K562 (cell line): ENCODE results near the gene C22orf42. TPM values are rescaled to one million over a fixed set of nuclear protein-coding genes. Genes with fewer than 3 reads are reported as not detected.
"Not testable (repeated sequence)": the region's sequence is repeated elsewhere in the genome, so short reads cannot be mapped to it uniquely, and the experiment has no call there.

Experiments used
- ATAC-seq: fragments of 200-7000 bp; cut with Tn5 transposase; 3 replicates; pipeline ENCODE4 v1.9.1; 2020; ENCODE audit warnings: moderate library complexity
- BruUV-seq: library from RNA; stranded (reverse); fragments of 400-500 nt; replicated peaks from 2 replicates; lab custom pipeline; 2021; lab: Mats Ljungman, UMichigan
- CTCF ChIA-PET: fragments of 300-600 bp; formaldehyde crosslinking; extraction: SDS; loops from one replicate; lab custom pipeline; 2021; ENCODE audit warnings: low intra/inter-chr PET ratio; lab: Yijun Ruan, JAX
- POLR2A ChIA-PET: fragments of 300-600, 350-650 bp; sonication (Branson Sonifier 250); formaldehyde crosslinking; extraction: SDS; loops from one replicate; lab custom pipeline; 2021; ENCODE audit warnings: antibody characterized with exemption, inconsistent platforms; lab: Yijun Ruan, JAX
- DNase-seq, 4 experiments: peaks; one replicate each; pipeline versions ENCODE4 v3.0.0 to v3.0.0-alpha.2; 2011 to 2018; ENCODE audit warnings: low spot score in 3 of 4, mixed read lengths in 3 of 4; ENCODE audit errors: extremely low read depth in 1 of 4
- FAIRE-seq: peaks from 2 replicates; lab custom pipeline; 2011; peaks lifted over from hg19 to GRCh38; lab: Jason Lieb, UNC
- H2AFZ ChIP-seq: 2 replicates; pipeline ENCODE4 v1.6.0; 2011; ENCODE audit warnings: low read depth, low read length, control low read depth, inconsistent platforms
- H3K27ac ChIP-seq: fragments of 200-600 bp; 3 replicates; pipeline ENCODE4 v1.8.0; 2011; ENCODE audit warnings: low read depth, mild to moderate bottlenecking, control low read depth, inconsistent platforms, low read length, moderate library complexity, mixed read lengths; ENCODE audit errors: extremely low read depth
- H3K27me3 ChIP-seq, 2 experiments: fragments of 300-600 bp in 1 of 2; 2 replicates in 1 of 2; 3 replicates in 1 of 2; pipeline versions ENCODE4 v1.6.0 to v1.8.0; 2011; ENCODE audit warnings: inconsistent platforms in 2 of 2, low read length in 2 of 2, mild to moderate bottlenecking in 1 of 2, mixed read lengths in 1 of 2, moderate library complexity in 1 of 2; ENCODE audit not compliant: control insufficient read depth in 2 of 2, insufficient read depth in 2 of 2
- H3K36me3 ChIP-seq: fragments of 300-600 bp; 3 replicates; pipeline ENCODE4 v1.8.0; 2011; ENCODE audit warnings: mild to moderate bottlenecking, low read length, inconsistent platforms; ENCODE audit not compliant: control insufficient read depth, insufficient read depth
- H3K4me1 ChIP-seq, 2 experiments: fragments of 200-600 bp in 1 of 2; replicated peaks in 1 of 2; 2 replicates in 1 of 2; 3 replicates in 1 of 2; pipeline versions ENCODE4 v1.5.1 to v1.8.0; 2011; ENCODE audit warnings: inconsistent platforms in 2 of 2, low read length in 2 of 2, mild to moderate bottlenecking in 1 of 2, mixed read lengths in 1 of 2, moderate library complexity in 1 of 2; ENCODE audit not compliant: control insufficient read depth in 2 of 2, insufficient read depth in 2 of 2
- H3K4me2 ChIP-seq: 2 replicates; pipeline ENCODE4 v1.6.1; 2011; ENCODE audit warnings: low read length, control low read depth, inconsistent platforms, mixed read lengths; ENCODE audit not compliant: insufficient read depth
- H3K4me3 ChIP-seq: fragments of 200-600 bp; sonication (generic), shearing (Covaris generic); 2 replicates; pipeline ENCODE4 v1.5.1; 2016; ENCODE audit warnings: control low read depth, inconsistent platforms
- H3K79me2 ChIP-seq: fragments of 200-600 bp; 3 replicates; pipeline ENCODE4 v1.8.0; 2011; ENCODE audit warnings: low read length, inconsistent platforms; ENCODE audit not compliant: control insufficient read depth, insufficient read depth
- H3K9ac ChIP-seq, 2 experiments: 2 replicates each; pipeline versions ENCODE4 v1.6.0 to v1.6.1; 2011; ENCODE audit warnings: low read depth in 2 of 2, low read length in 2 of 2, control low read depth in 1 of 2, inconsistent platforms in 1 of 2, mild to moderate bottlenecking in 1 of 2, mixed read lengths in 1 of 2; ENCODE audit not compliant: insufficient read depth in 1 of 2
- H3K9me1 ChIP-seq: one replicate; pipeline ENCODE4 v1.6.0; 2011; ENCODE audit warnings: inconsistent platforms, mild to moderate bottlenecking, low read length, moderate library complexity; ENCODE audit not compliant: control insufficient read depth, insufficient read depth
- H3K9me3 ChIP-seq: replicated peaks from 2 replicates; pipeline ENCODE4 v1.5.1; 2011; ENCODE audit warnings: low read depth, low read length, inconsistent platforms; ENCODE audit not compliant: control insufficient read depth, insufficient read depth
- H4K20me1 ChIP-seq: replicated peaks from 2 replicates; pipeline ENCODE4 v1.6.1; 2011; ENCODE audit warnings: low read length, inconsistent platforms, mixed read lengths; ENCODE audit not compliant: control insufficient read depth, insufficient read depth
- ATF7 ChIP-seq: fragments of 450-650 bp; IDR thresholded peaks from 2 replicates; pipeline ENCODE4 v1.7.1; 2014; ENCODE audit warnings: mild to moderate bottlenecking, moderate library complexity
- CTBP1 ChIP-seq: fragments of 450-650 bp; IDR thresholded peaks from 2 replicates; pipeline ENCODE4 v1.6.1; 2016; ENCODE audit warnings: borderline replicate concordance
- EGR1 ChIP-seq: fragments of 450-650 bp; conservative IDR thresholded peaks from 2 replicates; pipeline ENCODE4 v1.6.1; 2017; ENCODE audit warnings: mild to moderate bottlenecking
- JUND ChIP-seq, 2 experiments: IDR thresholded peaks; 2 replicates in 1 of 2; 3 replicates in 1 of 2; pipeline ENCODE4 v1.6.1; 2011; ENCODE audit warnings: borderline replicate concordance in 2 of 2, low read depth in 2 of 2, low read length in 2 of 2, improper control_type of control experiment in 1 of 2, missing biosample characterization in 1 of 2, missing genetic modification characterization in 1 of 2, missing genetic modification reagents in 1 of 2
- MAFF ChIP-seq: IDR thresholded peaks from 2 replicates; pipeline ENCODE4 v1.6.1; 2012; ENCODE audit warnings: low read length, improper control_type of control experiment
- MAFG ChIP-seq: fragments of 450-650 bp; conservative IDR thresholded peaks from 2 replicates; pipeline ENCODE4 v1.6.1; 2016; ENCODE audit warnings: missing genetic modification characterization, missing compliant biosample characterization
- MAFK ChIP-seq: IDR thresholded peaks from 2 replicates; pipeline ENCODE4 v1.6.1; 2011; ENCODE audit warnings: low read length, improper control_type of control experiment
- TAL1 ChIP-seq: fragments of 450-650 bp; IDR thresholded peaks from 2 replicates; pipeline ENCODE4 v1.6.1; 2016; ENCODE audit warnings: mild to moderate bottlenecking
- WGBS: fragments of 100-300 bp; shearing (Covaris generic); methylation state at CpG from one replicate; pipeline ENCODE4 v1.1.6; 2016; ENCODE audit warnings: low coverage, mixed read lengths; ENCODE audit not compliant: insufficient coverage; ENCODE audit errors: missing lambda C conversion rate; 5-methylcytosine and 5-hydroxymethylcytosine counted together
- in situ Hi-C: fragments of 300-500 bp; cut with MboI; formaldehyde crosslinking; loops from 4 replicates; pipeline ENCODE4 v1.15.0; 2018; ENCODE audit warnings: inconsistent platforms, mixed read lengths
- intact Hi-C: fragments of 100-400 bp; cut with micrococcal nuclease; formaldehyde crosslinking; loops from 2 replicates; pipeline ENCODE4 v1.14.2; 2022
- polyA plus RNA-seq, 8 experiments: library from polyadenylated mRNA; depleted of rRNA in 4 of 8; stranded (reverse) in 5 of 8; unstranded in 3 of 8; fragments of >200 nt; fragmentation: Nextera tagmentation in 2 of 8; fragmentation: Illumina TruSeq in 1 of 8; extraction: Ambion mirVana in 2 of 8; extraction: Trizol in 1 of 8; gene quantifications; 2 replicates each; pipeline versions ENCODE4 v1.2.1 to v1.2.3, GENCODE V29; 2011 to 2014; ENCODE audit warnings: inconsistent platforms in 1 of 8, missing spikeins in 1 of 8
- total RNA-seq, 7 experiments: library from RNA; depleted of rRNA in 6 of 7; stranded (reverse); fragments of >200 nt in 6 of 7; fragmentation: Illumina TruSeq in 2 of 7; extraction: Trizol in 2 of 7; gene quantifications; 2 replicates each; pipeline versions ENCODE4 v1.2.1 to v1.2.3, GENCODE V29; 2011 to 2021; ENCODE audit warnings: low replicate concordance in 1 of 7

Gene C22orf42
- total and polyA plus RNA-seq, 9 of the 15 experiments (the other 6 are each of a cell fraction or from before 2014, with no cell fraction given) = not detected

DNA sequence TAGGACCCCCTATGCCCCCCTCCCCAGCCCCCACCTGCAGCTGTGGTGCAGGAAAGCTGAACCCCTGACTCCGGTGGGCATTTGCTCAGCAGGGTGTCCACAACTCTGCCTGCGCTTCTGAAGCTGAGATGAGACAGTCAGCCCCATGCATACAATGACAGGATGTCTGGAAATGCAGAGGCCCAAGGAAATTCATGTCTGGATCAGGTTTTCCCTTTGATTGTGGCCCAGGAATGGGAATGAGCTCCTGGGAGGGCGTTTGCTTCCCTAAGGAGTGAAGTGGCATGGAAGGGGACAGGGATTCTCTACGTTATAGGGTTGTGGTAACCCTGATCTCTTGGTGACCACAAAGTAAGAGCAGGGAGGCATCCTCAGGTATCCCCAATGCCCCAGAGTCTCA lies 22.2 kb downstream of the C22orf42 start:
- H3K27ac ChIP-seq, H3K4me2 ChIP-seq, FAIRE-seq, H3K27me3 ChIP-seq, BruUV-seq, H2AFZ ChIP-seq, intact Hi-C loops, DNase-seq, H3K36me3 ChIP-seq, H4K20me1 ChIP-seq, POLR2A ChIA-PET, H3K79me2 ChIP-seq, H3K4me3 ChIP-seq, H3K4me1 ChIP-seq, in situ Hi-C loops, H3K9ac ChIP-seq, ATAC-seq, CTCF ChIA-PET, H3K9me1 ChIP-seq, H3K9me3 ChIP-seq: not testable (repeated sequence)
- WGBS = 22% methylated on average over 3 of the region's 4 CpGs

DNA sequence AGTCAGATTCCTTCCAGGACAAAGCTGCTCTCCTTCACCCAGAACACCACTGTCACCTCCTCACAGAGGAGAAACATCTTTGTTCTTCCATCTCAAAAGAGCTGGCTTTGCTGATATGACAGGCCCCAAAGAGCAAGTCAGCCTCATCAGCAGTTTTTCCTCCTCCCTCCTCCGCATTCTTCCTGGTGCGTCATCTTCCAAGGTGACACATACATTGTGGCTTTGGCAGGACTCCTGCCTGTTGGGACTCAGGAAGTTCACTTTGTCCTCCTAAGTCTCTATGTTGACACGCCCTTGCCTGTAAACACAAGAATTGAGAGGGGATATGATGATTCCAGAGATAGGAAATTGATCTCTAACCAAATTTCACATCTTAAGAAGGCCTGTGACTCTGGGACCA lies 23.1 kb downstream of the C22orf42 start:
- H3K4me1 ChIP-seq, H2AFZ ChIP-seq, H3K27me3 ChIP-seq, H3K4me2 ChIP-seq, H3K9ac ChIP-seq, H3K36me3 ChIP-seq, H3K9me1 ChIP-seq, BruUV-seq, H3K79me2 ChIP-seq, H4K20me1 ChIP-seq, in situ Hi-C loops, CTCF ChIA-PET, ATAC-seq, intact Hi-C loops, H3K9me3 ChIP-seq, POLR2A ChIA-PET, H3K27ac ChIP-seq, H3K4me3 ChIP-seq: not testable (repeated sequence)
- 0% methylated on average over 3 of the region's 3 CpGs for WGBS
- DNase-seq = peak in 2 of 4 experiments; percentile 10 to 53
- FAIRE-seq = peak; percentile 42
- TF ChIP-seq TAL1 = peak; percentile 5; the same call in 1 of the 2 replicates
- peak; percentile 66 for TF ChIP-seq EGR1
- TF ChIP-seq MAFF = peak; percentile 32; the same call in 1 of the 2 replicates
- peak; percentile 28; the same call in 1 of the 2 replicates for TF ChIP-seq ATF7
- peak; percentile 71; the same call in 1 of the 2 replicates for TF ChIP-seq CTBP1
- peak; percentile 79 for TF ChIP-seq MAFK
- peak; percentile 61; the same call in 1 of the 2 replicates for TF ChIP-seq JUND (IDR thresholded peaks at IDR 0.05; ENCODE audit: borderline replicate concordance, low read depth, low read length)
- TF ChIP-seq JUND (tag; IDR thresholded peaks at IDR 0.05; ENCODE audit: borderline replicate concordance, low read depth, low read length) = peak; percentile 45; the same call in 1 of the 3 replicates
- TF ChIP-seq MAFG = peak; percentile 92
